Vagina (tissue), 2 donors: Measurements from ENCODE around the gene LCMT1. TPM values are rescaled to one million over a fixed set of nuclear protein-coding genes. Genes with fewer than 3 reads are reported as not detected.

Experiments used
- DNase-seq, 2 donors: peaks; one replicate each; pipeline ENCODE4 v3.0.0-alpha.2; 2017; ENCODE audit errors: extremely low spot score in 2 of 2
- H3K27ac ChIP-seq: fragments of 200-600 bp; sonication (generic); one replicate; pipeline ENCODE4 v1.5.1; 2019
- H3K27me3 ChIP-seq: fragments of 200-600 bp; sonication (generic); one replicate; pipeline ENCODE4 v1.5.1; 2019
- H3K36me3 ChIP-seq, 2 donors: fragments of 200-600 bp; sonication (generic); one replicate each; pipeline ENCODE4 v1.5.1; 2017 to 2019
- H3K4me1 ChIP-seq: fragments of 200-600 bp; sonication (generic); one replicate; pipeline ENCODE4 v1.5.1; 2019
- H3K4me3 ChIP-seq, 2 donors: fragments of 200-600 bp; sonication (generic); 1 replicate in 1 of 2; 2 replicates in 1 of 2; pipeline ENCODE4 v1.5.1; 2016 to 2019
- H3K9me3 ChIP-seq: fragments of 200-600 bp; sonication (generic); one replicate; pipeline ENCODE4 v1.5.1; 2019
- POLR2A ChIP-seq, 2 donors: fragments of 450-650 bp; IDR thresholded peaks; one replicate each; pipeline ENCODE4 v1.6.1; 2017; ENCODE audit warnings: antibody characterized with exemption in 2 of 2, mild to moderate bottlenecking in 2 of 2, moderate library complexity in 2 of 2
- POLR2AphosphoS5 ChIP-seq, 2 donors: sonication (generic); formaldehyde crosslinking; IDR thresholded peaks; one replicate each; pipeline ENCODE4 v1.9.0; 2017; ENCODE audit warnings: antibody characterized with exemption in 2 of 2, mild to moderate bottlenecking in 2 of 2, low read depth in 1 of 2; ENCODE audit not compliant: insufficient read depth in 1 of 2
- intact Hi-C: fragments of 100-400 bp; cut with DNase I; formaldehyde crosslinking; loops from one replicate; pipeline ENCODE4 v1.15.1; 2023
- total RNA-seq: library from RNA; depleted of rRNA; stranded (reverse); fragments of >200 nt; gene quantifications from one replicate; pipeline ENCODE4 v1.2.3, GENCODE V29; 2016
- TF ChIP-seq, protein P1 (sequence below), 3 experiments: fragments of 450-650 bp in 2 of 3; fragments of 200-600 bp in 1 of 3; sonication (generic) in 1 of 3; IDR thresholded peaks; one replicate each; pipeline ENCODE4 v1.5.1; 2017 to 2019; ENCODE audit warnings: antibody characterized with exemption in 3 of 3, mild to moderate bottlenecking in 2 of 3, moderate library complexity in 2 of 3

The LCMT1 gene
- total RNA-seq, 1 donor from 2014 or later: 29.2 TPM

DNA sequence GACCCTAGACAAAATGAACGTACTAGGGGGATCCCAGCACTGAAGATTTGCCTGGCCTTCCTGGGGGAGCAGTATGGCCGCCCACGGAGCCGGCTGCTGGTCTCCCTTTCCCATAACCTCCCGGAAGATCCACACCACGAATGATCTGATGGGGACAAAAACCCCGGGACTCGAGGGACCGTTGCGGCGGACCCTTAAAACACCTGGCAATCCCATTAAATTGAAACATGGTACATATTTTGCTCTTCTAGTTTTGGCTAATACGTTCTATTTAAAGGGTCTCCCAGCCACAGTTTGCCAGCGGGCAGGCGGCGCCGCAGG is 45.2 kb upstream of the LCMT1 start:
- DNase-seq: no peak
- intact Hi-C loops: no loop called here
- no peak for TF ChIP-seq POLR2A (IDR thresholded peaks at IDR 0.05)
- TF ChIP-seq POLR2AphosphoS5 (IDR thresholded peaks at IDR 0.05; ENCODE audit: insufficient read depth in 1 of 2, low read depth in 1 of 2): peak in 1 of 2 donors; percentile 75

DNA sequence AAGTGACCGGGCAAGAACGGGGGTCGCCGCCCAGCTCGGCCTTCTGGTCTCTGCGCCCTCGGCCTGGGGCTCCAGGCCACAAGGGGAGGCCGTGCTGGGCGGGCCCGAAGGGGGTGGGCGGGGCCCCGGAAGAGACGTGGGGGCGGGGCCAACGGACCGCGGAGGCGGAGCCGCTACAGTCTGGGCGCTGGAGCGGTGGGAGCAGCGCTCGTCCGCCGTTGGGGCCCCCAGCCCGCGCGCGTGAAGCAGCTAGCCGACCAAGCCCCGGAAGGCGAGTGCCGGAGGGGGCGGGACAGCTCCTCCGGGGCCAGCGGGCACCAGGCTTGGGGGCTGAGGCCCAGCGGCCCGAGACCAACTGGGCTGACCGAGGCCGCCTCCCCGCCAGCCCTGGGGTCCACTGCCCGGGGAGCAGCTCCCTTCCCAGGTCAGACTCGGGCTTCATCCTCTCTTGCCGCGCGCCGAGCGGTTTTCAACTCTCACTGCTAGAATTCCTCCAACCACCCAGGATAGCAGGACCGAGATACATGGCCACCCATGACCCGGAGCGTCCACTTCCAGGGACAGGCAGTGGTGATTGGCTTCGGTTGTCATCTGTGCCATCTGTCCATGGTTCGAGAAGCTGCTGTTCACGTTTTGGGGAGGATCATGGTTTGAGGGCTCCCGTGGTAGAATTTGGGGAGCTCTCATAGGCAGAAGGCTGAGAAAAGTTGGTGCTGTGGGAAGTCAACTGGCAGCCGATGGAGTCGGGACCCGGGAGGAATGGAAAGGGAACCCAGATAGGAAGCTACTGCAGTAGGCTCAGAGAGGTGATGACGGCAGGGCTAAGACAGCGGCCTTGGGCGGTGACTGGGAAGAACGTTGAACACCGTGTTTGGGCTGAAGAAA is 44.6 kb upstream of the LCMT1 start:
- no peaks in the 10 kb centered on the region for H3K27me3 ChIP-seq
- intact Hi-C loops: no loop called here
- H3K27ac ChIP-seq: peak overlapping the region; percentile 72
- H3K4me1 ChIP-seq: peaks cover 16% of the 10 kb centered on the region
- peak in 1 of 2 donors; percentile 80 for TF ChIP-seq POLR2AphosphoS5 (IDR thresholded peaks at IDR 0.05; ENCODE audit: insufficient read depth in 1 of 2, low read depth in 1 of 2)
- peak in 1 of 2 donors; percentile 69 for TF ChIP-seq POLR2A (IDR thresholded peaks at IDR 0.05)
- TF ChIP-seq, protein P1, sequence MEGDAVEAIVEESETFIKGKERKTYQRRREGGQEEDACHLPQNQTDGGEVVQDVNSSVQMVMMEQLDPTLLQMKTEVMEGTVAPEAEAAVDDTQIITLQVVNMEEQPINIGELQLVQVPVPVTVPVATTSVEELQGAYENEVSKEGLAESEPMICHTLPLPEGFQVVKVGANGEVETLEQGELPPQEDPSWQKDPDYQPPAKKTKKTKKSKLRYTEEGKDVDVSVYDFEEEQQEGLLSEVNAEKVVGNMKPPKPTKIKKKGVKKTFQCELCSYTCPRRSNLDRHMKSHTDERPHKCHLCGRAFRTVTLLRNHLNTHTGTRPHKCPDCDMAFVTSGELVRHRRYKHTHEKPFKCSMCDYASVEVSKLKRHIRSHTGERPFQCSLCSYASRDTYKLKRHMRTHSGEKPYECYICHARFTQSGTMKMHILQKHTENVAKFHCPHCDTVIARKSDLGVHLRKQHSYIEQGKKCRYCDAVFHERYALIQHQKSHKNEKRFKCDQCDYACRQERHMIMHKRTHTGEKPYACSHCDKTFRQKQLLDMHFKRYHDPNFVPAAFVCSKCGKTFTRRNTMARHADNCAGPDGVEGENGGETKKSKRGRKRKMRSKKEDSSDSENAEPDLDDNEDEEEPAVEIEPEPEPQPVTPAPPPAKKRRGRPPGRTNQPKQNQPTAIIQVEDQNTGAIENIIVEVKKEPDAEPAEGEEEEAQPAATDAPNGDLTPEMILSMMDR (IDR thresholded peaks at IDR 0.05): no peak
- H3K9me3 ChIP-seq: no peaks in the 10 kb centered on the region
- peak overlapping the region; percentile 57 to 86 for H3K4me3 ChIP-seq
- H3K36me3 ChIP-seq: no peaks in the 10 kb centered on the region
- DNase-seq: no peak

More for the DNA sequence above, 45.2 kb upstream of the LCMT1 start:
- peaks cover 16% of the 10 kb centered on the region for H3K4me1 ChIP-seq
- no peaks in the 10 kb centered on the region for H3K36me3 ChIP-seq
- peak overlapping the region; percentile 72 for H3K27ac ChIP-seq
- H3K27me3 ChIP-seq: no peaks in the 10 kb centered on the region
- peak overlapping the region; percentile 57 to 86 for H3K4me3 ChIP-seq
- H3K9me3 ChIP-seq: no peaks in the 10 kb centered on the region

DNA sequence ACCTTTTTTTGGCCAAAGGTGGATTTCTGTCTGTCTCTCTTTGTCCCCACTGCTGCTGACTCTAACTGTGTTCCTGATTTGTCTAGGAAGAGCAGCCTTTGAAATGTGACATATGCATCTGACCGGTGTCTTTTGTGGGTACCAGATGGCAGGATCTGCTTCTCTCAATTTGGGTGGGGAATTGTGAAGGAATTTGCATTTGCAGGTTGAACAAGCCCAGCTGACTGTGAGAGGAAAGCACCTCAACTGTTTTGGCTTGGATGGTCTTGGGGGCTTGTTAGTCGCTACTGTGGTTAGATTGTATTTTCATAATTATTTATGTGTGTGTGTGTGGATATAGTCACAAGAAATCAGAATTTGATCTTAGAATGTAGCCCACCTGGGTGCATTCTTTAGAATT is 37.7 kb upstream of the LCMT1 start:
- intact Hi-C loops: loop anchor here (10.0 kb wide), 1 partner anchor 151 kb away; no protein-coding TSS in a partner anchor
- no peak for DNase-seq
- Histone ChIP-seq H3K27ac (no peak overlapping the region), H3K4me3 (no peak overlapping the region), H3K27me3 (no peaks in the 10 kb centered on the region), H3K36me3 (no peaks in the 10 kb centered on the region), H3K9me3 (no peaks in the 10 kb centered on the region), H3K4me1 (no peaks in the 10 kb centered on the region)
- TF ChIP-seq POLR2AphosphoS5 (IDR thresholded peaks at IDR 0.05; ENCODE audit: insufficient read depth in 1 of 2, low read depth in 1 of 2): no peak
- TF ChIP-seq, protein P1 (IDR thresholded peaks at IDR 0.05): no peak
- TF ChIP-seq POLR2A (IDR thresholded peaks at IDR 0.05): no peak

DNA sequence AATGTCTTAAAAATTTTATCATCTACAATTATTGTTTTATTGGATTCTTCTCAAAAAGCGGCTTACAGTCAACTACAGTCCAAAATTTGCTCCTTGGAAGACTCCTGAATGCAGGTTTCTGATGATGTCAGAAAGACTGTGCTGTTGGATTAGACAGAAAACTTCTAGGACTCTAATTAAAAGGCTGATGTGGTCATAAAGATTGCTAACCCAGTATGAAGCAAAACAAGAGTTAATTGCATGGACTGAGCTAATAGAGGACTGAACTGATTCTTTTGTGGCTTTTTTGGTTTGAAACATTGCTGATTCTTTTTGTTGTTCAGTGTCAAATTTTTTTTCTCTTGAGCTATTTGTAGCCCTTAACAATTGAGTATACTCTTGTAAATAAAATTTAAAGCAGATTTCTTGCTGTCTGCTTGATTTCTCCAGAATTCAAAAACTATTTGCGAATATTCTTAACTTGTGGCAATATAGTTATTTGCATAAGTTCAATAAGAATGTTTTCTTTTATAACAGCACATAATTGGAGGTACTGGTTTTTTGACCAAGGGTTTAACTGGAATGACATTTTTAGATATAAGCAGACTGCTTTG is 33.1 kb upstream of the LCMT1 start:
- Histone ChIP-seq H3K27ac (no peak overlapping the region), H3K4me3 (no peak overlapping the region), H3K27me3 (no peaks in the 10 kb centered on the region), H3K9me3 (no peaks in the 10 kb centered on the region), H3K4me1 (no peaks in the 10 kb centered on the region), H3K36me3 (no peaks in the 10 kb centered on the region)
- DNase-seq: no peak
- intact Hi-C loops: loop anchor here (10.0 kb wide), 1 partner anchor 146 kb away; no protein-coding TSS in a partner anchor
- TF ChIP-seq, protein P1 (IDR thresholded peaks at IDR 0.05): no peak
- TF ChIP-seq POLR2AphosphoS5 (IDR thresholded peaks at IDR 0.05; ENCODE audit: insufficient read depth in 1 of 2, low read depth in 1 of 2) (no peak), POLR2A (IDR thresholded peaks at IDR 0.05) (no peak)

DNA sequence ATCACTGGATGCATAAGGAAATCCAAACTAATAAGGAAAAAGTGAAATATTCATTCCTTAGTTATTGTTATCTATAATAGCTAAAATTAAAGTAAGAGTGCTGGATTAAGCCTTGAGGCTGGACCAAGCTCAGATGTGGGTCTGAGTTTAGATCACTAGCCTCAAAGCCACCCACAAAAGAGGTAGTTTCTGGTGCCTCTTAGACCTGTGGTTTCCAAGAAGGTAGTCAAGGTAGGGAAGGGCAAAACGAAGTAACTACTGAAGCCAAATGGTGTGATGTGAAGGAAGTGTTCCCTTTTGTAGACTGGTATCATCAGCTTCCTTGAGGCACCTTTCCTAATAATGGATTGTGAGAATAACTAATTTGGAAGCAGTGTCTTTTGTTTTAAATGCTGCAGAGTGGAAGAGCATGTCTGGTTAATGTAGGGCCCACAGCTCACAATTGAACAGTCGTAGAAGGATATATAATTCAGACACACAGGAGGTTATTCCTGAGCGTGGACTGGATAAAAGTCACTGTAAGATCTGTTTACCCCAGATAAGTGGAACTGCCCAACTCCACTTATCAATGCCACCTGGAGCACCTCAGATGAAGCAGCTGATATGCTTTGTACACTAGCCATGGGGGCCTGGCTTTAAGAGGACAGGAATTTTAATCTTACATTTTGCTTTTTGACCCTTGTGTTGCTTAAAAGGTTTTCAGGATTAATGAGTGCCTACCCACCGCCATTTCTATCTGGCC is 31.7 kb upstream of the LCMT1 start:
- H3K9me3 ChIP-seq: no peaks in the 10 kb centered on the region
- no peak overlapping the region for H3K27ac ChIP-seq
- DNase-seq: no peak
- no peaks in the 10 kb centered on the region for H3K27me3 ChIP-seq
- intact Hi-C loops: loop anchor here (10.0 kb wide), 1 partner anchor 145 kb away; no protein-coding TSS in a partner anchor
- no peaks in the 10 kb centered on the region for H3K4me1 ChIP-seq
- no peak overlapping the region for H3K4me3 ChIP-seq
- no peaks in the 10 kb centered on the region for H3K36me3 ChIP-seq
- no peak for TF ChIP-seq POLR2AphosphoS5 (IDR thresholded peaks at IDR 0.05; ENCODE audit: insufficient read depth in 1 of 2, low read depth in 1 of 2)
- TF ChIP-seq POLR2A (IDR thresholded peaks at IDR 0.05): no peak
- TF ChIP-seq, protein P1 (IDR thresholded peaks at IDR 0.05): no peak
